Measurements from ENCODE around the gene KRT6B. TPM values are rescaled to one million over a fixed set of nuclear protein-coding genes. Genes with fewer than 3 reads are reported as not detected.
"Not testable (repeated sequence)": the region's sequence is repeated elsewhere in the genome, so short reads cannot be mapped to it uniquely, and the experiment has no call there.

KRT6B gene
- not detected in 2 replicates for total RNA-seq (2014; rRNA removed; shearing (Covaris generic))

DNA sequence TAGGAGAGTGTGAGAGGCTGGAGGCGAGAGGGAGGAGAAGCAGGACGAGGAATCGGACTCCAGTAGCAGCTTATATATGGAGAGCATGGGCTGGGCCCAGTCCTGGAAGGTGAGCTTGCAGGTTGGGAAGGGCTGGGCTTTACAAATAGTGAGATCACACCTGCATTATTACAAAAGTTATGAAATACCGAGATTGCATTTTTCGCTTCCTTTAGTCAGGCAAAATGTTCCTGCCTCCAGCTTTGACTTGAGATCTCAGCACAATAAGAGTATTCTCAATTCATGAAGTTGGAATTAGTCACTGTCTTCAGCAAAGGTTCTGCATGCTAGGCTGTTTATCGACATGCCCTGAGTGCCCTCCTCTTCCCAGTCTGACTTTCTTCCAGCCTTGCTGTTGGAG, at the start of gene KRT6B:
Gene KRT6B, minus strand, starts transcription at position 46 of the 400 bp plus-strand sequence. CDS start 68 bp downstream, outside the sequence.
- DNase-seq (ENCODE audit: low read depth): no peak

DNA sequence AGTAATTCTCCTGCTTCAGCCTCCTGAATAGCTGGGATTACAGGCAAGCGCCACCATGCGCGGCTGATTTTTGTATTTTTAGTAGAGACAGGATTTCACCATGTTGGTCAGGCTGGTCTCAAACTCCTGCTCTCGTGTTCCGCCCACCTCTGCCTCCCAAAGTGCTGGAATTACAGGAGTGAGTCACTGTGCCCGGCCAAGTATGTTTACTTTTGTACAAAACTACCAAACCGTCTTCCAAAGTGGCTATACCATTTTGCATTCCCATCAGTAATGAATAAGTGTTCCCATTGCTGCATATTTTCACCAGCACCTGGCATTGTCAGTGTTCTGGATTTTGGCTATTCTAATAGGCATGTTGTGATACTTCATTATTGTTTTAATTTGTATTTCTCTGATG, 49.5 kb upstream of the KRT6B start:
- no peak for DNase-seq (ENCODE audit: low read depth)

- not testable (repeated sequence) for DNase-seq (ENCODE audit: low read depth)
These were observed 48.6 kb upstream of the KRT6B start for GRCh38 chr12:52500574-52500973.

- DNase-seq (ENCODE audit: low read depth): no peak
These were observed 48.0 kb upstream of the KRT6B start for GRCh38 chr12:52499806-52500560.

DNA sequence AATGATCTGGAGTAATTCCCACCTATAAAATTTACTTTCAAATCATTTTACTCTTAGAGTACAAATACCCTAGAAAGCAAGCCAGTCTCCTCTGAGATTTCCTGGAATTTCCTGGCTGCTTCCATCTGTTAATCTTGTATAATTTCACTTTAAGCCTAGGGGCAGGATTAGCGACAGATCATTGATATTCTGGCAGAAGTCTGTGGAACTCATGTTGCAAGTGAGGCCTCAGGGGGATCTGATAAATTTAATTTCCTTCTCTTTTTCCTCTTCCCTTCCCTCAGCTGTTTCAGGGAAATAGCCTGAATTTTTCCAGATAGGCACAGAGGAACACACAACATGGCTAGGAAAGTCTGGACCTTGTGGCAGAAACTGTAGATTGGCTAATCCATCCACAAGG, 47.0 kb upstream of the KRT6B start:
- DNase-seq (ENCODE audit: low read depth): no peak

DNA sequence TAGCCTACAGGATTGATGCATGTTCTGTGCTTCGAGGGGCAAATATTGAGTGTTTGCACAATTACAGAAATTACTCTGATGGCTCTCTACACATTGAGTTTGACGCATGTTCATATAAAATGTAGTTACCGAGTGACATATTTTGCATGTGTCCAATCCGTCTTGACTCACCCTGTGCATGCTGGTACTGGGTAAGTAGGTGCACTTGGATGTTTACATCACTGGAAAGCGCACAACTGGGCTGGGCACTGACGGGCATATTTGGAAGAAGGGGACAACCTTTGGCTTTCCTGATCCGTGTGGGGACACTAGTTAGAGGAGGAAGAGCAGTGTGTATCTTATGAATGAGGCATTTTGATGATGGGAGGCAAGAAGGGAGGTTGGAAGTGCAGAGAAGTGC, 46.0 kb upstream of the KRT6B start:
- no peak for DNase-seq (ENCODE audit: low read depth)

- DNase-seq (ENCODE audit: low read depth): peak; percentile 46
These were observed 44.7 kb upstream of the KRT6B start for GRCh38 chr12:52496590-52497071.

DNA sequence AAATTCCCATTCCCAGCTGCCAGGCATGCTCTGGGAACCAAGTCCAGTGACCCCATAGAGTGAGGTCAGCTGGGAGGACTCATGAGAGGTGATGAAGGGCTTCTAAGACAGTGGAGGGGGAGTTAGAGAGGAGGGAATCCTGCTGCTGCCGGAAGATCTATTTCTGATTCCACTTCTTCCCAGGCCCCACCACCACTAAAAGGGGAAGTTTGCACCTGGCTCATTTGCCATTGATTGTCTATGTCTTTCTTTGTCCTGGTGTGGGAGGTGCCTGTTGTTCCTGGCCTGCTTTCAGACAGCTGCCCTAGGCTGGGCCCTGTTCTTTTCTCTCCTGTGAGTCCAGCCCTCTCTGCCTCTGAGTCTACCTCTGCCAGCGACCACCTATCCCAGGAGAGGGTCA, 44.1 kb upstream of the KRT6B start:
- no peak for DNase-seq (ENCODE audit: low read depth)

DNA sequence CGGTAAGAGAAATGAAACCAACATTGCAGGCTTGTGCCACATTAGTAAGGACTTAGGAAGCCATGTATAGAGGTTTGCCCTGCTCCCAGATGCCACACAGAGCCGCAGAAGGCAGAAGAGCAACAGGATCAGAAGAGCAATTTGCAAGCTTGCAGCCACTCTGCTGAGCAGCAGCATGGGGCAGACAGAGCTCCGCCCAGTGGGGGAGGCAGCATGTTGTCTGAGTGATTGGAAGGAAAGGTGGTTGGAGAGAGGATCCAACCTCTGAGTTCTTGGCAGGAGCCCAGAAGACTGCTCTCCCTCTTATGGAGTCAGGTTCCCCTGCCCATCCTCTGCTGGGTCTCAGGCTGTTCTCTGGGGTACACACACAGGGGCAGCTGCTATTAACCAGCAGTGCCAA, 43.4 kb upstream of the KRT6B start:
- no peak for DNase-seq (ENCODE audit: low read depth)

GRCh38 chr12:52494518-52494917, 42.6 kb upstream of the KRT6B start:
- DNase-seq (ENCODE audit: low read depth): no peak

- DNase-seq (ENCODE audit: low read depth): no peak
These were observed 42.2 kb upstream of the KRT6B start for GRCh38 chr12:52494100-52494499.

DNA sequence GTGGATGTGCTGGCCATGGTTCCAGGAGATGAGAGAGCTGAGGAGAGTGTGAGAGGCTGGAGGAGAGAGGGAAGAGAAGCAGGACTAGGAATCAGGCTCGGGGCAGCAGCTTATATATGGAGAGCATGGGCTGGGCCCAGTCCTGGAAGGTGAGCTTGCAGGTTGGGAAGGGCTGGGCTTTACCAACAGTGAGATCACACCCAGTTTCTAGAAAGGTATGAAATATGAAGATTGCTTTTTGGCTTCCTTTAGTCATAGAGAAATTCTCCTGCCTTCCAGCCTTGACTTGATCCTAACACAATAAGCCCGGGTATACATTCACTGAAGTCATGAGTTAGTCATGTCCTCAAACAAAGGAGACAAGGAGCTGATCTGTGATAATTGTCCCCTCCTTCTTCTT, 41.2 kb upstream of the KRT6B start, which contains the start of gene KRT6A:
Gene KRT6A, minus strand, starts transcription at position 86 of the 400 bp plus-strand sequence. Its CDS starts 69 bp downstream, at position 17.
- DNase-seq (ENCODE audit: low read depth): no peak

- DNase-seq (ENCODE audit: low read depth): not testable (repeated sequence)
These were observed 40.5 kb upstream of the KRT6B start for GRCh38 chr12:52492405-52492804.

DNA sequence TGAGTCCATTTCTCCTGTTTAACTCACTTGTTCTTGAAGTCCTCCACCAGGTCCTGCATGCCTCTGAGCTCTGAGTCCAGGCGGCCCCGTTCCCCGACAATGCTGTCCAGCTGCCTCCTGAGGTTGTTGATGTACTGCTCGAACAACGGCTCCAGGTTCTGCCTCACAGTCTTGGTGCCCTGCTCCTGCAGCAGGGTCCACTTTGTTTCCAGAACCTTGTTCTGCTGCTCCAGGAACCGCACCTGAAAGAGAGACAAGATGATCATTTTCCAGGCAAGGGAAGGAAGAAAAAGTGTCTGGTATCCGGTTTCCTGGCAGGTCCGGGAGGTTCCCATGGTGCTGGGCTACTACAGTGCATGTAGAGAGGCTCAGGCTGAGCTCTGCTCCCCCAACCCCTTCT, 39.5 kb upstream of the KRT6B start:
- not testable (repeated sequence) for DNase-seq (ENCODE audit: low read depth)

GRCh38 chr12:52488736-52489135, 36.8 kb upstream of the KRT6B start:
- DNase-seq (ENCODE audit: low read depth): no peak

GRCh38 chr12:52487744-52488443, 35.9 kb upstream of the KRT6B start:
- not testable (repeated sequence) for DNase-seq (ENCODE audit: low read depth)

DNA sequence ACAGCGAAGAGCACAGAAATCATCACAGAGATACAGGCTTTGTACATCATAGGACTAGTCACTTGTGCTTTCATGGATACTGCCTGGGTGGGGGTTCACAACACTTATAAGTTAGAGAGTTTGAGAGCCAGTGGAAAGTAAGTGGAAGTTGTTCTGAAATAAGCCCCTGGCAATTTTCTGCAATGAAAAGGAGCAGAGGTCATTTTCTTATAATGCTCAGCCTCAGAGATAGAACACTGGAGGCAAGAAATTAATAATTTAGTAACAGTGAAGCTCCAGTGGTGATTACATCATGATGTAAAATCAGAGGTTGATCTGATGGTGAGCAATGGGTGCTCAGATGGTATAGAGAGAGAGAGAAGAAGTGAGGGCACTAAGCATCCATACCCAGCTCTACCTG, 35.3 kb upstream of the KRT6B start:
- DNase-seq (ENCODE audit: low read depth): no peak

DNA sequence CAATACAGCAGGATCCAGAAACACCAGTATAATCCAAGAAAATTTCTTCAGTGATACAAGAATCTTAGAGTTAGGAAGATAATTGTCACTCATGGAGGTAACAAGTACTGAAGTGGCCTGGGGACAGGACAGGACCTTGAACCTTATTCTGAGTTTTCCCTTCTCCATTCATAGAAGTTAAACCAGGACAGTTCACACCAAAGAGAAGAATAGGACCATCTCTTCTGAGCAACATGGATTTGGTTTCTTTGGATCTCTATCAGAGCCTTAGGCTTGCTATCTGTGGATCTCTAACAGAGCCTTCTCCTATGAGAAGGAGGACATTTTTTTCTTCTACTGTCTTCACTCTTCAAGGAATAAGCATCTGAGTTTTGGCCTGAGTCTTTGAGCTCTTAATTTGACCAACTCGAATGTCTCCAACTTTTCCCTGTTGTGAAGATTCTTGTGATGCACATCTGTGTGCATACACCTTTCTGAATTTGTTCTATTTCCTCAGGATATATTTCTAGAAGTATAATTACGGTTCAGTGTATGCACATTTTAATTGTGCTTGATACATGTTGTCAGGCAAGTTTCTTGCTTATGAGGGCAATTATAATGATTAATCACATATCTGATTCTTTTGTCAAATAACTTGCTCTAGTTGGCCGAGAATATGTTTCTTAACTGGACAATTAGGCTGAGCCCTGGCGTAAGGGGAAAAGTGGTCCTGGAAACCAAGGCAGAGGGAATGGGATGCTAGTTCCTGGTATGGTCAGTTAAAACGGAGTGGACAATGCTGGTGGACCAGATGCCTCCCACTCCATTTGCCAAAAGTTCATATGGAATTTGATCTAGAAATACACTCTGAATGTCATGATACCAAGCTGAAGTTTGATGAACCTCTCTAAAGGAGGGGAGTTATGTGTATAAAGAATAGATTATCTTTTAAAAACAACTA, 34.5 kb upstream of the KRT6B start:
- DNase-seq (ENCODE audit: low read depth): no peak

- no peak for DNase-seq (ENCODE audit: low read depth)
These were observed 28.1 kb upstream of the KRT6B start for GRCh38 chr12:52480073-52480472.

DNA sequence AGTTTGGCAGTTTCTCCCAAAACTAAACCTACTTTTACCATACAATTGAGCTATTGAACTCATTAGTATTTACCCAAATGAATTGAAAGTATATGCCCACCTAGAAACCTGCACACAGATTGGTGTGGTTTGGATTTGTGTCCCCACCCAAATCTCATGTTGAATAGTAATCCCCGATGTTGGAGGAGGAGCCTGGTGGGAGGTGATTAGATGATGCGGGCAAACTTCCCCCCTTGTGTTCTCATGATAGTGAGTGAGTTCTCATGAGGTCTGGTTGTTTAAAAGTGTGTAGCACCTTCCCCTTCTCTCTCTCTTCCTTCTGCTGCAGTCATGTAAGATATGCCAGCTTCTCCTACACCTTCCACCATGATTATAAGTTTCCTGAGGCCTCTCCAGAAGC, 25.7 kb upstream of the KRT6B start:
- DNase-seq (ENCODE audit: low read depth): no peak

DNA sequence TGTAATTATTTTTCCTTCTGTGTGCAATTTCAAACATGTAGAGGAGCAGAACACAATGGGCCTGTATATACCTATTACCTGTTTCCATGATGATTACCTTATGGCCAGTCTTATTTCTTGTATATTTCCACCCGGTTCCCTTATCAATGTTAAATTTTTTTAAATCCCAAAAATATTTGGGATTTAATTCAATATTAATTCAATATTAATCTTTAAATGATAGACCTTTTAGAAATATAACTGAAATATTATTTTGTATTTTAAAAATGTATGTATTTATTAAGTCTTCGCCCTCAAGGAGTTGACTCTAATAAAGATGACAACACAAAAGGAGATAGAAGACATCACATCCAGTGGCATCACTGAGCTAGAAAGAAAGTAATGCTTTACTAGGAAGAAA, 22.3 kb upstream of the KRT6B start:
- DNase-seq (ENCODE audit: low read depth): no peak

DNA sequence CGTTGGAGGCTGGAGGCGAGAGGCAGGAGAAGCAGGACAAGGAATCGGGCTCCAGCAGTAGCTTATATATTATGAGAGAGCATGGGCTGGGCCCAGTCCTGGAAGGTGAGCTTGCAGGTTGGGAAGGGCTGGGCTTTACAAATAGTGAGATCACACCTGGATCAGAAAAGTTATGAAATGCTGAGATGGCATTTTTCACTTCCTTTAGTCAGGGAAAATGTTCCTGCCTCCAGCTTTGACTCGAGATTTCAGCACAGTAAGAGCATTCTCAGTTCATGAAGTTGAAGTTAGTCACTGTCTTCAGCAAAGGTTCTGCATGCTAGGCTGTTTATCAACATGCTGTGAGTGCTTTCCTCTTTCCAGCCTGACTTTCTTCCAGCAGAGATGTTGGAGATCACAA, 21.8 kb upstream of the KRT6B start, which contains the start of gene KRT6C:
Gene KRT6C, minus strand, starts transcription at position 38 of the 400 bp plus-strand sequence. CDS start 68 bp downstream, outside the sequence.
- no peak for DNase-seq (ENCODE audit: low read depth)

All from RPMI7951 (cell line).